Suprapubic skin (tissue), 4 donors: ENCODE results near the gene CACUL1.

Source experiments
- CTCF ChIP-seq, 2 donors: fragments of 200-600 bp in 1 of 2; fragments of 450-650 bp in 1 of 2; sonication (generic) in 1 of 2; IDR thresholded peaks; one replicate each; pipeline ENCODE4 v1.5.1; 2016 to 2019; ENCODE audit warnings: antibody characterized with exemption in 2 of 2, mild to moderate bottlenecking in 1 of 2, moderate library complexity in 1 of 2
- EP300 ChIP-seq: sonication (generic); formaldehyde crosslinking; IDR thresholded peaks from one replicate; pipeline ENCODE4 v1.6.1; 2017; ENCODE audit warnings: antibody characterized with exemption
- POLR2A ChIP-seq, 2 donors: fragments of 450-650 bp; IDR thresholded peaks; one replicate each; pipeline ENCODE4 v1.6.1; 2017; ENCODE audit warnings: antibody characterized with exemption in 2 of 2, mild to moderate bottlenecking in 2 of 2, moderate library complexity in 2 of 2
- POLR2AphosphoS5 ChIP-seq, 3 donors: sonication (generic); formaldehyde crosslinking; IDR thresholded peaks; one replicate each; pipeline ENCODE4 v1.6.1; 2017; ENCODE audit warnings: antibody characterized with exemption in 3 of 3

- no peak for TF ChIP-seq CTCF (IDR thresholded peaks at IDR 0.05)
- TF ChIP-seq EP300, result no peak
- TF ChIP-seq POLR2A (IDR thresholded peaks at IDR 0.05), result no peak
- no peak for TF ChIP-seq POLR2AphosphoS5 (IDR thresholded peaks at IDR 0.05)
Measured at GRCh38 chr10:118754229-118754555, 578 bp downstream of the CACUL1 start.
